Progenitor cell of endocrine pancreas (in vitro differentiated cells): ENCODE data around the gene STAT4. TPM values are rescaled to one million over a fixed set of nuclear protein-coding genes. Genes with fewer than 3 reads are reported as not detected.
A peak's percentile ranks its signal among the peaks of the same experiment; 100 is the strongest.

ENCODE experiments used
- DNase-seq: peaks from one replicate; pipeline ENCODE4 v3.0.0; 2021; ENCODE audit warnings: low spot score; ENCODE audit not compliant: unreplicated experiment
- H3K27ac Mint-ChIP-seq: 2 replicates; pipeline ENCODE4 v1.8.0; 2021; ENCODE audit warnings: mild to moderate bottlenecking, moderate library complexity, mixed read lengths
- H3K27me3 Mint-ChIP-seq: 2 replicates; pipeline ENCODE4 v1.8.0; 2021; ENCODE audit warnings: mixed read lengths
- H3K36me3 Mint-ChIP-seq: 2 replicates; pipeline ENCODE4 v1.8.0; 2022; ENCODE audit warnings: mixed read lengths; ENCODE audit not compliant: insufficient read depth
- H3K4me1 Mint-ChIP-seq: 2 replicates; pipeline ENCODE4 v1.8.0; 2021; ENCODE audit warnings: low read depth, mixed read lengths
- H3K4me3 Mint-ChIP-seq: 2 replicates; pipeline ENCODE4 v1.8.0; 2021; ENCODE audit warnings: low read depth, mild to moderate bottlenecking, moderate library complexity, mixed read lengths
- H3K9me3 Mint-ChIP-seq: 2 replicates; pipeline ENCODE4 v1.8.0; 2021; ENCODE audit warnings: low read depth, mixed read lengths
- total RNA-seq: library from RNA; stranded (reverse); gene quantifications from 2 replicates; pipeline ENCODE4 v1.2.1, GENCODE V29; 2021
- TF ChIP-seq, protein P1 (sequence below): fragments of 200-600 bp; sonication (generic); IDR thresholded peaks from one replicate; pipeline ENCODE4 v1.5.0; 2021; ENCODE audit warnings: antibody characterized with exemption, mild to moderate bottlenecking; ENCODE audit not compliant: unreplicated experiment

The STAT4 gene
- total RNA-seq, 1 donor from 2014 or later = 18.8 TPM

- no peak overlapping the region for H3K4me3 Mint-ChIP-seq
- peaks cover 42% of the 10 kb centered on the region for H3K4me1 Mint-ChIP-seq
- H3K27me3 Mint-ChIP-seq = no peaks in the 10 kb centered on the region
- no peaks in the 10 kb centered on the region for H3K36me3 Mint-ChIP-seq
- no peak for DNase-seq
- peaks cover 2% of the 10 kb centered on the region for H3K9me3 Mint-ChIP-seq
- no peak overlapping the region for H3K27ac Mint-ChIP-seq
- TF ChIP-seq, protein P1, sequence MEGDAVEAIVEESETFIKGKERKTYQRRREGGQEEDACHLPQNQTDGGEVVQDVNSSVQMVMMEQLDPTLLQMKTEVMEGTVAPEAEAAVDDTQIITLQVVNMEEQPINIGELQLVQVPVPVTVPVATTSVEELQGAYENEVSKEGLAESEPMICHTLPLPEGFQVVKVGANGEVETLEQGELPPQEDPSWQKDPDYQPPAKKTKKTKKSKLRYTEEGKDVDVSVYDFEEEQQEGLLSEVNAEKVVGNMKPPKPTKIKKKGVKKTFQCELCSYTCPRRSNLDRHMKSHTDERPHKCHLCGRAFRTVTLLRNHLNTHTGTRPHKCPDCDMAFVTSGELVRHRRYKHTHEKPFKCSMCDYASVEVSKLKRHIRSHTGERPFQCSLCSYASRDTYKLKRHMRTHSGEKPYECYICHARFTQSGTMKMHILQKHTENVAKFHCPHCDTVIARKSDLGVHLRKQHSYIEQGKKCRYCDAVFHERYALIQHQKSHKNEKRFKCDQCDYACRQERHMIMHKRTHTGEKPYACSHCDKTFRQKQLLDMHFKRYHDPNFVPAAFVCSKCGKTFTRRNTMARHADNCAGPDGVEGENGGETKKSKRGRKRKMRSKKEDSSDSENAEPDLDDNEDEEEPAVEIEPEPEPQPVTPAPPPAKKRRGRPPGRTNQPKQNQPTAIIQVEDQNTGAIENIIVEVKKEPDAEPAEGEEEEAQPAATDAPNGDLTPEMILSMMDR = no peak
These were observed 23.6 kb upstream of the STAT4 start for GRCh38 chr2:191174442-191174841.

DNA sequence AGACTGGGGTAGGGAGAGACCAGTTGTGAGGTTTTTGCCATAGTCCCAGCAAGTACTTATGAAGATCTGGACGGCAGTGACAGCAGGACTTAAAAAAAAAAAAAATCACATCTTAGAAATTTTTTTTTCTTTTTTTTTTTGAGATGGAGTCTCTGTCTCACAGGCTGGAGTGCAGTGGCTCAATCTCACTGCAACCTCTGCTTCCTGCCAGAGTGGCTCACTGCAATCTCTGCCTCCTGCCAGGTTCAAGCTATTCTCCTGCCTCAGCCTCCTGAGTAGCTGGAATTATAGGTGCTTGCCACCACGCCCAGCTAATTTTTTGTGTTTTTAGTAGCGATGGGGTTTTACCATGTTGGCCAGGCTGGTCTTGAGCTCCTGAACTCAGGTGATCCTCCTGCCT lies 22.4 kb upstream of the STAT4 start:
- H3K27ac Mint-ChIP-seq = no peak overlapping the region

DNA sequence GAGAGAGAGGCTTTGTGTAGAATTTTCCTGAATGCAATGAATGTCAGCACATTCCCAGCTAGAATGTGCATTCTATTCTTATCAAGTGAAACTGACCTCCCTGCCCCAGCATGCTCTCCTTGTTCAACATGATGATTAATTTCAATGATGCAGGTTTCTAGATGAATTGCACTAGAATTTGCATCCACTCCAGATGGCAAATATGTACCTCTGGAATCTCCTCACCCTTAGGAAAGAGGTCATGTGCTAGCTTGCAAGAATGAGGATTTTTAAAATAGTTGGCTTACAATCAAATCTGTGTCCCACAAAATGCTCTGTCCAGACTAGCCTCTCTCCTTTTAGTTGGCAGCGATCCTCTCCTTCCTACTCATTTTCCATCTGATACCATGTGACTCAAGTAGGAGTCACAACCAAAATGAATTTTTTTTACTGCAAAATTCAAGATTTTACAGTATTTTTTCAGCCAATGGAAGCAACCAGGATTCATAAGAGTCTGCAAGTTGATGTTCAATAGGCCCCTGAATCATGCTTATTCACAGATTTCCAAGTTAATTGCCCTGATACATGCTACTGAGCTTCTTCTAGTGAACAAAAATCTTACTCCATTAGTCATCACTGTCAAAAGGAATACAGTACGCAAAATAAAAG lies 21.0 kb upstream of the STAT4 start:
- Mint-ChIP-seq H3K4me1 (peaks cover 36% of the 10 kb centered on the region), H3K27me3 (no peaks in the 10 kb centered on the region), H3K36me3 (no peaks in the 10 kb centered on the region), H3K4me3 (no peak overlapping the region), H3K27ac (peak overlapping the region; percentile 76), H3K9me3 (no peaks in the 10 kb centered on the region)
- TF ChIP-seq, protein P1 = no peak
- no peak for DNase-seq

More for the DNA sequence above, 22.4 kb upstream of the STAT4 start:
- no peak for DNase-seq
- H3K36me3 Mint-ChIP-seq = no peaks in the 10 kb centered on the region
- no peaks in the 10 kb centered on the region for H3K27me3 Mint-ChIP-seq
- no peaks in the 10 kb centered on the region for H3K9me3 Mint-ChIP-seq
- H3K4me3 Mint-ChIP-seq = no peak overlapping the region
- peaks cover 36% of the 10 kb centered on the region for H3K4me1 Mint-ChIP-seq
- TF ChIP-seq, protein P1 = no peak

DNA sequence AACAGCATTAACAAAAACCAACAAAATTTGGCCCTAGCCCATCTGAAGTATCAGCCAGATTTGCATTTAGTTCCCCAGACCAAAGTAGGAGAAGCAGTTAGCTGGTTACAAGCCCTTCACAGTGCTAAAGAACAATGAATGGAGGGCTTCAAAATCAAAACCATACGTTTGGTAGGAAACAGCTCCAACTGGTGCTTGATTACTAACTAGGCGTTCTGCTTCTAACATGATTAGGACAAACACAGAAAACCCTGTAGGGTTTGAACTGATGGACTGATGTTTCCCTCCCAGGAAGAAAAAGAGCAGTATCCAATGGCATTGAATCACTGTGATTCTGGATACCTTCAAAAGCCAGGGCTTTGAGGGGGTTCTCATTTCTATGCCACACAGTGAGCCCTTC lies 20.5 kb upstream of the STAT4 start:
- Mint-ChIP-seq H3K36me3 (no peaks in the 10 kb centered on the region), H3K9me3 (no peaks in the 10 kb centered on the region), H3K4me1 (peaks cover 40% of the 10 kb centered on the region), H3K4me3 (no peak overlapping the region), H3K27ac (peak overlapping the region; percentile 55), H3K27me3 (no peaks in the 10 kb centered on the region)
- no peak for DNase-seq
- TF ChIP-seq, protein P1 = no peak

- Mint-ChIP-seq H3K27ac (peak overlapping the region; percentile 55), H3K36me3 (no peaks in the 10 kb centered on the region), H3K4me3 (no peak overlapping the region), H3K27me3 (no peaks in the 10 kb centered on the region), H3K4me1 (peaks cover 44% of the 10 kb centered on the region), H3K9me3 (no peaks in the 10 kb centered on the region)
- DNase-seq = no peak
- TF ChIP-seq, protein P1 = no peak
These were observed 20.0 kb upstream of the STAT4 start for GRCh38 chr2:191170773-191171172.
